Hematopoietic multipotent progenitor cell treated with erythropoietin and hydrocortisone succinate and interleukin-3 and kit ligand, for 15 days (in vitro differentiated cells): ENCODE data around the gene PLCXD1.
"Not testable (repeated sequence)": the region's sequence is repeated elsewhere in the genome, so short reads cannot be mapped to it uniquely, and the experiment has no call there.

Experiments
- DNase-seq: peaks from one replicate; pipeline ENCODE4 v3.0.0-alpha.2; 2015; ENCODE audit warnings: low spot score

Gene PLCXD1

GRCh38 chrX:264006-264405 lies 17.2 kb upstream of the PLCXD1 start:
- DNase-seq: not testable (repeated sequence)

GRCh38 chrX:264634-265455 lies 16.3 kb upstream of the PLCXD1 start:
- DNase-seq: no peak

GRCh38 chrX:265502-265901 lies 15.7 kb upstream of the PLCXD1 start:
- DNase-seq: no peak

GRCh38 chrX:267771-268261 lies 13.4 kb upstream of the PLCXD1 start:
- DNase-seq: no peak

GRCh38 chrX:270848-271367 lies 10.3 kb upstream of the PLCXD1 start:
- DNase-seq: no peak

GRCh38 chrX:274904-275475 lies 6.2 kb upstream of the PLCXD1 start:
- no peak for DNase-seq

- no peak for DNase-seq
These were observed 5.7 kb upstream of the PLCXD1 start for GRCh38 chrX:275476-275966.

GRCh38 chrX:275967-276580 lies 5.1 kb upstream of the PLCXD1 start:
- DNase-seq: no peak

GRCh38 chrX:276581-277201 lies 4.5 kb upstream of the PLCXD1 start:
- no peak for DNase-seq

- not testable (repeated sequence) for DNase-seq
These were observed 1.2 kb upstream of the PLCXD1 start for GRCh38 chrX:279757-280604.

- not testable (repeated sequence) for DNase-seq
These were observed 459 bp upstream of the PLCXD1 start for GRCh38 chrX:280722-281121.

- not testable (repeated sequence) for DNase-seq
These were observed 960 bp downstream of the PLCXD1 start for GRCh38 chrX:282000-282681.

GRCh38 chrX:283115-283845 lies 2.1 kb downstream of the PLCXD1 start:
- DNase-seq: peak; percentile 86

GRCh38 chrX:285076-285677 lies 4.0 kb downstream of the PLCXD1 start:
- DNase-seq: no peak

GRCh38 chrX:287670-288069 lies 6.5 kb downstream of the PLCXD1 start:
- DNase-seq: no peak

GRCh38 chrX:288561-288991 lies 7.4 kb downstream of the PLCXD1 start:
- no peak for DNase-seq

GRCh38 chrX:290476-291166 lies 9.4 kb downstream of the PLCXD1 start:
- DNase-seq: no peak

- DNase-seq: no peak
These were observed 10.3 kb downstream of the PLCXD1 start for GRCh38 chrX:291411-291901.
